Measurements from ENCODE around the gene PURA.

The PURA gene

DNA sequence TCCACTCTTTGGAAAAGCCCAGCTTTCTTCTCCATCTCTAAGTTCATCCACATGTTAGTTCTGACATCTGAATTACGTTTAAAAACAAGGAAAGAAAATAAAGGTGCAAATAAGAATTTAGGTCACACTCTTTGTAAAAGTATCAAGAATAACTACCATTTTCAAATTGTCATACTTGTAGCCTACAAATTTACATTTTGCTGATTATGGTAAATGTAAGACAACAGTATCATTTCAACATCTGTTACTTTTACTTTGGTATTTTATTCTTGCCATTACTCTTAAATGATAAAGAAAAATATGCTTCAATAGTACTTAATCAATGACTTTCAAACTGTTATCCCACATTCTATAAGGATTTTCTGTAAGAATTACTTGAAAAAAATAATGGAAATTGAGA is 9.8 kb upstream of the PURA start:
- TF ChIP-seq, protein P1, sequence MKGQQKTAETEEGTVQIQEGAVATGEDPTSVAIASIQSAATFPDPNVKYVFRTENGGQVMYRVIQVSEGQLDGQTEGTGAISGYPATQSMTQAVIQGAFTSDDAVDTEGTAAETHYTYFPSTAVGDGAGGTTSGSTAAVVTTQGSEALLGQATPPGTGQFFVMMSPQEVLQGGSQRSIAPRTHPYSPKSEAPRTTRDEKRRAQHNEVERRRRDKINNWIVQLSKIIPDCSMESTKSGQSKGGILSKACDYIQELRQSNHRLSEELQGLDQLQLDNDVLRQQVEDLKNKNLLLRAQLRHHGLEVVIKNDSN (IDR thresholded peaks at IDR 0.05): no peak
- TF ChIP-seq RAD21 (IDR thresholded peaks at IDR 0.05; ENCODE audit: low read depth) (no peak), FOXM1 (IDR thresholded peaks at IDR 0.05; ENCODE audit: borderline replicate concordance, low read depth) (no peak), EGR1 (IDR thresholded peaks at IDR 0.05) (no peak), CREB1 (IDR thresholded peaks at IDR 0.05; ENCODE audit: low read depth) (no peak), CEBPB (IDR thresholded peaks at IDR 0.05) (no peak), TAF1 (IDR thresholded peaks at IDR 0.05; ENCODE audit: low read depth) (no peak), TCF12 (IDR thresholded peaks at IDR 0.05; ENCODE audit: low read depth) (no peak), ZBTB7A (IDR thresholded peaks at IDR 0.05; ENCODE audit: low read depth) (no peak), YY1 (IDR thresholded peaks at IDR 0.05; ENCODE audit: low read depth) (no peak), NFIC (IDR thresholded peaks at IDR 0.05) (no peak), EP300 (IDR thresholded peaks at IDR 0.05; ENCODE audit: borderline replicate concordance) (no peak)
- TF ChIP-seq, protein P2, sequence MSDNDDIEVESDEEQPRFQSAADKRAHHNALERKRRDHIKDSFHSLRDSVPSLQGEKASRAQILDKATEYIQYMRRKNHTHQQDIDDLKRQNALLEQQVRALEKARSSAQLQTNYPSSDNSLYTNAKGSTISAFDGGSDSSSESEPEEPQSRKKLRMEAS (IDR thresholded peaks at IDR 0.05): no peak

DNA sequence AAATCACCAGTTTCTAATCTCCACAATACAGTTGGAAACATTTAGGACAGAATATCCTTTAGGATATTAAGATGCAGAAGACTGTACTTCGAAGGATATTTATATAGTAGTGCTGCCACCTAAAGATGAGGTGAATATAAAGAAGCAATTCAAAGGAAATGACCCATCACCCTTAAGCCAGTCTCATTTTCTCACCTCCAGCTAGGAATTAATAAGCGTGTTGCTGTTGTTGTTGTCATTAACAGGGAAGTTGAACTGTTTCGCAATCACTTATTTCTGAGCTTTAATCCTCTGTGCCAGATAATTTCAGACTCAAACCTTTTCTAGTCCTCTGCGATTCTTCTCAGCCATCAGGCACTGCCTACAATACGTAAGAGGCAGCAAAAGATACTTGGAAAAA is 7.8 kb upstream of the PURA start:
- TF ChIP-seq CEBPB (IDR thresholded peaks at IDR 0.05) (peak; percentile 90), EP300 (IDR thresholded peaks at IDR 0.05; ENCODE audit: borderline replicate concordance) (no peak), TEAD4 (IDR thresholded peaks at IDR 0.05) (no peak), RAD21 (IDR thresholded peaks at IDR 0.05; ENCODE audit: low read depth) (no peak)

DNA sequence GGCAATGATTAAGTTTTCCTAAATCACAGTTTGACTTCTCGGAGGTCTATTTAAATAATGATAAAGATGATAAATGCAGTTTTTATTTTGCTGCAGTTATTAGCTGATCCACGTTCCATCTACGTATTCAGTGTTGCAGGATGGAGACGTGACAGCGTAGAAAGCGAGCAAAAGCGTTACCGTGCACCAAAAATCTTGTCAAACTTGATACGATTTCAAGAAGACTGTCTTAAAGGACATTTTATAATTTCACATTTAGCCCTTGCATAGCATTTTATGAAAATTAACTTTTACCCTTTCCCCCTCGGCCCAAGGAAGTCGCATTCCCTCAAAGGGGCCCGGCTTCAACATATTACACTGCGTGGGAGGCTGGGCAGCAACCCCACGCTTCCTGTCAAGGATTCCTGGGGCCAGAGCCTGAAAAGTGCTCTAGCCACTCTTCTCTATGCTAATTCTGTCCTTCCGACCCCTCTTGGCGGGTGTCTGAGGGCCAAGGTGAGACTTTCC is 7.1 kb upstream of the PURA start:
- no peak for TF ChIP-seq TAF1 (IDR thresholded peaks at IDR 0.05; ENCODE audit: low read depth)
- TF ChIP-seq CREB1 (IDR thresholded peaks at IDR 0.05; ENCODE audit: low read depth): no peak
- no peak for TF ChIP-seq EGR1 (IDR thresholded peaks at IDR 0.05)
- no peak for TF ChIP-seq CEBPB (IDR thresholded peaks at IDR 0.05)
- TF ChIP-seq TEAD4 (IDR thresholded peaks at IDR 0.05): no peak

DNA sequence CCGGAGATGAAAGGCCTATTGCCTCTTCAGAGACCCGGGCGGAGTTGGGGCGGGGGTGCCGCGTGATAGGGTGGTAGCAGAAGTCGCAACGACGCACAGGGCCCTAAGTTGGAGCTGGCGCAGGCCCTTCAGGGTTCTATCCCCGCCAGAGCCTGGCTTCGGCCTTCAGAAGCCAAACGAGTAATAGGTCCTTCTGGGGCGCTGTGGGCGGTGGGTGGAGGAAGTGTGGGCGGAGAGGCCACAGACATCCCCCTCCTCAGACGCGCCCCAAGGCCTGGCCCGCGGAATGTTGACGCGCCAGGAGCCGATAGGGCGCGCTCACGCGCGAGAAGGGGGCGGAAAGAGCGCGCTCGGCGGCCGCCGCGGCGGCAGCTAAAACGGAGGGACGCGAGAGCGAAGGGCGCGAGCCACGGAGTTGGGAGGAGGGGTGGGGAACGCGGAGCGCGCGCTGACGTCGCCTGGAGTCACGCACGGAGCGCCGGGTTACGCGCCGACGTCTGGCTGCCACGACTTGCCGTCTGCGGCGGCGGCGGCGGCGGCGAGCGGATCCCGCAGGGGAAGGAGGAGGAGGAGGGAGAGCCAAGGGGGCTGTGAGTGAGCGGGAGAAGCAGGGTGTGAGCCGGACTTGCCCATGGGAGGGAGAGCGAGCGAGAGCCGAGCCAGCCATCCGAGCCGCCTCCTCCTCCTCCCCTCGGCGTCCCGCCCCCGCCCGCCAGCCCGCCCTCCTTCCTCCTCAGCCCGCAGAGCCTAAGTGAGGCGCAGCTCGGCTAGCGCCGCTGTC is 6.4 kb upstream of the PURA start:
- TF ChIP-seq TAF1 (IDR thresholded peaks at IDR 0.05; ENCODE audit: low read depth): peak; percentile 48
- TF ChIP-seq FOXM1 (IDR thresholded peaks at IDR 0.05; ENCODE audit: borderline replicate concordance, low read depth): no peak
- TF ChIP-seq, protein P2 (IDR thresholded peaks at IDR 0.05): peak; percentile 34; the same call in 1 of the 2 replicates
- TF ChIP-seq ZBTB7A (IDR thresholded peaks at IDR 0.05; ENCODE audit: low read depth): peak; percentile 83
- peak; percentile 81 for TF ChIP-seq EGR1 (IDR thresholded peaks at IDR 0.05)
- TF ChIP-seq EP300 (IDR thresholded peaks at IDR 0.05; ENCODE audit: borderline replicate concordance): peak; percentile 70; the same call in 1 of the 2 replicates
- TF ChIP-seq, protein P1 (IDR thresholded peaks at IDR 0.05): no peak
- TF ChIP-seq TCF12 (IDR thresholded peaks at IDR 0.05; ENCODE audit: low read depth): peak; percentile 55; the same call in 1 of the 2 replicates
- TF ChIP-seq, protein P3, sequence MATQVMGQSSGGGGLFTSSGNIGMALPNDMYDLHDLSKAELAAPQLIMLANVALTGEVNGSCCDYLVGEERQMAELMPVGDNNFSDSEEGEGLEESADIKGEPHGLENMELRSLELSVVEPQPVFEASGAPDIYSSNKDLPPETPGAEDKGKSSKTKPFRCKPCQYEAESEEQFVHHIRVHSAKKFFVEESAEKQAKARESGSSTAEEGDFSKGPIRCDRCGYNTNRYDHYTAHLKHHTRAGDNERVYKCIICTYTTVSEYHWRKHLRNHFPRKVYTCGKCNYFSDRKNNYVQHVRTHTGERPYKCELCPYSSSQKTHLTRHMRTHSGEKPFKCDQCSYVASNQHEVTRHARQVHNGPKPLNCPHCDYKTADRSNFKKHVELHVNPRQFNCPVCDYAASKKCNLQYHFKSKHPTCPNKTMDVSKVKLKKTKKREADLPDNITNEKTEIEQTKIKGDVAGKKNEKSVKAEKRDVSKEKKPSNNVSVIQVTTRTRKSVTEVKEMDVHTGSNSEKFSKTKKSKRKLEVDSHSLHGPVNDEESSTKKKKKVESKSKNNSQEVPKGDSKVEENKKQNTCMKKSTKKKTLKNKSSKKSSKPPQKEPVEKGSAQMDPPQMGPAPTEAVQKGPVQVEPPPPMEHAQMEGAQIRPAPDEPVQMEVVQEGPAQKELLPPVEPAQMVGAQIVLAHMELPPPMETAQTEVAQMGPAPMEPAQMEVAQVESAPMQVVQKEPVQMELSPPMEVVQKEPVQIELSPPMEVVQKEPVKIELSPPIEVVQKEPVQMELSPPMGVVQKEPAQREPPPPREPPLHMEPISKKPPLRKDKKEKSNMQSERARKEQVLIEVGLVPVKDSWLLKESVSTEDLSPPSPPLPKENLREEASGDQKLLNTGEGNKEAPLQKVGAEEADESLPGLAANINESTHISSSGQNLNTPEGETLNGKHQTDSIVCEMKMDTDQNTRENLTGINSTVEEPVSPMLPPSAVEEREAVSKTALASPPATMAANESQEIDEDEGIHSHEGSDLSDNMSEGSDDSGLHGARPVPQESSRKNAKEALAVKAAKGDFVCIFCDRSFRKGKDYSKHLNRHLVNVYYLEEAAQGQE (IDR thresholded peaks at IDR 0.05; ENCODE audit: low read depth): peak; percentile 41; the same call in 1 of the 2 replicates
- peak; percentile 68 for TF ChIP-seq CREB1 (IDR thresholded peaks at IDR 0.05; ENCODE audit: low read depth)
- TF ChIP-seq TEAD4 (IDR thresholded peaks at IDR 0.05): peak; percentile 20; the same call in 1 of the 2 replicates
- no peak; the same call in 1 of the 2 replicates for TF ChIP-seq YY1 (IDR thresholded peaks at IDR 0.05; ENCODE audit: low read depth)

DNA sequence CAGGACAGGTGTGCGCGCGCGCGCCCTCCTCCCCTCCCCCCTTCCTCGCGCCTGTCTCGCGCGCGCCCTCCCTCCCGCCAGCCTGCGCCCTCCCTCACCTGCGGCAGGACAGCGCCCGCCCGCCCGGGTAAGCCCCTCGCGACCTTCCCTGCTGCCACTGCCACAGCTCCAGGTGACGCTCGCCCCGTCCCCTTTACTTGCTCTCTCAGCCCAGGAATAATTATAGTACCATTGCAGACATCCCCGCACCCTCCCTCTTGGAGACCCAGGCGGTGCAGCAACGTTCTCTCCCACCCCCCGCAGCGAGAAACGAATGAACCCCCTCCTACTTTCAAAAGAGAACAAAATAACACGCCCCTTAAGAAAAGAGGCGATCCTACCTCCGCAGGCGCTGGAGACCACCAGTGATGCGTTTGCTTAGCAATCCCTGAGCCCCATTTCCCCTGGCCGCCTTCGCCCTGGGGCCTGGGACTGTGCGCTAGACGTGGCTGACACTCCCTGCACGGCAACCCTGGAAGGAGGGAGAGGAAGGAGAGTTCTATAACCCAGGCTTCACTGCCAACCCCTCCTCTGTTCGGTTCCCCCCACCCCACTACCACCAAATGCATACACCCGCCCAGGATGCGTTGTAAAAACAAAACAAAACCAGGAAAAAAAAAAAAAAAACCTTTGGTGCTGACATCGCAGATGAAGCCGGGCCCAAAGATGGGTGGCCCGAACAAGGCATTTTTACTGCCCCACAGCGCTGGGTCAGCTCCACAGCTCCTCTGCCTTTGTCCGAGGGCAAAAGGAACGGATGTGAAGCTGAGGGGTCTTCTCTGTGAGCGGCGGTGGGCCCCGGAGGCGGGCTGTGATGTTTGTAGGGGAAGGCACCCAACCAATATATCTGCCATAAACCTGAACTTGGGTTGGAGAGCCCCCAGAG is 5.6 kb upstream of the PURA start:
- TF ChIP-seq, protein P3 (IDR thresholded peaks at IDR 0.05; ENCODE audit: low read depth): no peak
- TF ChIP-seq ZBTB7A (IDR thresholded peaks at IDR 0.05; ENCODE audit: low read depth): peak; percentile 83
